ENCODE data around the gene ZNF202.

- TF ChIP-seq, protein P1, sequence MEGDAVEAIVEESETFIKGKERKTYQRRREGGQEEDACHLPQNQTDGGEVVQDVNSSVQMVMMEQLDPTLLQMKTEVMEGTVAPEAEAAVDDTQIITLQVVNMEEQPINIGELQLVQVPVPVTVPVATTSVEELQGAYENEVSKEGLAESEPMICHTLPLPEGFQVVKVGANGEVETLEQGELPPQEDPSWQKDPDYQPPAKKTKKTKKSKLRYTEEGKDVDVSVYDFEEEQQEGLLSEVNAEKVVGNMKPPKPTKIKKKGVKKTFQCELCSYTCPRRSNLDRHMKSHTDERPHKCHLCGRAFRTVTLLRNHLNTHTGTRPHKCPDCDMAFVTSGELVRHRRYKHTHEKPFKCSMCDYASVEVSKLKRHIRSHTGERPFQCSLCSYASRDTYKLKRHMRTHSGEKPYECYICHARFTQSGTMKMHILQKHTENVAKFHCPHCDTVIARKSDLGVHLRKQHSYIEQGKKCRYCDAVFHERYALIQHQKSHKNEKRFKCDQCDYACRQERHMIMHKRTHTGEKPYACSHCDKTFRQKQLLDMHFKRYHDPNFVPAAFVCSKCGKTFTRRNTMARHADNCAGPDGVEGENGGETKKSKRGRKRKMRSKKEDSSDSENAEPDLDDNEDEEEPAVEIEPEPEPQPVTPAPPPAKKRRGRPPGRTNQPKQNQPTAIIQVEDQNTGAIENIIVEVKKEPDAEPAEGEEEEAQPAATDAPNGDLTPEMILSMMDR (IDR thresholded peaks at IDR 0.05; ENCODE audit: low read depth, low read length, poor library complexity, severe bottlenecking) = no peak
- no peak for TF ChIP-seq EZH2phosphoT487 (IDR thresholded peaks at IDR 0.05; ENCODE audit: borderline replicate concordance, low read length)
Observed at GRCh38 chr11:123700772-123701171, 40.7 kb downstream of the ZNF202 start.

Data from DOHH2 (cell line).